ENCODE results near the gene DGKD.
A peak's percentile ranks its signal among the peaks of the same experiment; 100 is the strongest.

DGKD gene

DNA sequence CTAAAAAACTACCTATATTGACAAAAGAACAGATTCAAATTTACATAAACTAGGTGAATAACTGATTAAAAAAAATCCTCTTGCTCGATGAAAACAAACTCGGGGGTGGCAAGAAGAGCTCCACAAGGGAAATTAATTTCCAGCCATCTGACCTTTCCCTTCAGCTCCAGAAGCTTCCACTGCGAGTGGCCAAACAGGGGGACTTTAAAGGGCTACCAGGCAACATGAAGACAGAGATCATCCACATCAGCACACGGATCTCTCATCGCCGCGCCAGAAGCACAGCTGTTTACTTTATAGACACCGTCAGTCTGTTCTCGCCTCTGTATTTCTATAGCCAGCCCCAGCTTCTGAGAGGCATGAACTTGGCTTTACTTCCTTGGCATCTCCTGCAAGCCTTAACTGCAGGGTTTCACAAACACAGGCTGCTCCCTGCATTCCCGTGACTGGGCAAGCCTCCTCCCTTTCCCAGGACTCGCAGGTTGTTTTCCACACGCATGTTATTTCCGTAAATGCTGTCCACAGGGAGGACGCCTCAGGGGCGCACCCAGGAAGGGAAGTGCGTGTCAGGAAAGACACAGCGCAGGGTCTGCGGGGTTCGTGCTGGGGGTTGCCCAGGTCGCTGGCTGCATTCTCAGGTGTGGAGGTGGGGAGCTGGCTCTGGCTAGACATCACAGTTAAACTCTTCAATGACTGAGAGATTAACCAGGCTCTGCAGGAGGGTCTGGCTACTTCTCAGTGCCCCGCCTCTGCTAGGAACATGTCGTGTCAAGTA, 127.3 kb downstream of the DGKD start:
- H3K36me3 Mint-ChIP-seq: peaks cover 6% of the 10 kb centered on the region
- no peaks in the 10 kb centered on the region for H3K27me3 Mint-ChIP-seq
- H3K9me3 Mint-ChIP-seq: no peaks in the 10 kb centered on the region
- no peak overlapping the region for H3K27ac Mint-ChIP-seq
- H3K4me1 Mint-ChIP-seq: no peaks in the 10 kb centered on the region
- no peak overlapping the region for H3K4me3 Mint-ChIP-seq

DNA sequence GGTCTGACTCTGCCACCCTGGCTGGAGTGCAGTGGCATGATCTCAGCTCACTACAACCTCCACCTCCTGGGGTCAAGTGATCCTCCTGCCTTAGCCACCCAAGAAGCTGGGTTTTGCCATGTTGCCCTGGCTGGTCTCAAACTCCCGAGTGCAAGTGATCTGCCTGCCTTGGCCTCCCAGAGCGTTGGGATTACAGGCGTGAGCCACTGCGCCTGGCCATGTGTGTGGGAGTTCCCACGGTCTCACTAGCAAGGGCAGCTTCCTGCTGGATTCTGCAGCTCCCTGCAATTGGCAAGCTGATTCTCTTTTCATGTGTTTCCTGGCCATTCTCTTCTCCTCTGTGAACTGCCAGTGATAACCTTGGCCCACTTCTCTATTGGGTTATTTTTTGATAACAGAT, 128.3 kb downstream of the DGKD start:
- Mint-ChIP-seq H3K27ac (no peak overlapping the region), H3K4me3 (no peak overlapping the region), H3K36me3 (peaks cover 6% of the 10 kb centered on the region), H3K9me3 (no peaks in the 10 kb centered on the region), H3K27me3 (no peaks in the 10 kb centered on the region), H3K4me1 (no peaks in the 10 kb centered on the region)

DNA sequence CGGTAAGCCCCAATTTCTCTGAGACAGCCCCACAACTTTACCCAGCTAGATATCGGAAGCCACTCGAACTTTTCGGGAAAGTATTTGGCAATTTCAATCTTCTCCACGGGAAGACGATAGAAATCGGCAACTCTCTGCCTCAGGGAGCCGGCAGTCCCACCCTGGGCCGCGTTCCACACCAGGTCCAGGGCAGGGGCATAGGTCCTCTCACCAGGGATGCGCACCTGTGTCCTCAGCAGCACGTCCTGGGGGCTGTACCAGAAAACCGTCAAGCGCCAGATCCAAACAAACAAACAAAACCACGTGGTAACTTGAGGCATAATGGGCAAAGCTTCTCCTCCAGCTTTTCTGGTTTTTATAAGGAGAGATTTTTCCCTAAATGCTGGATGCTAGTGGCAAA, 131.4 kb downstream of the DGKD start:
- Mint-ChIP-seq H3K9me3 (no peaks in the 10 kb centered on the region), H3K4me3 (no peak overlapping the region), H3K4me1 (no peaks in the 10 kb centered on the region), H3K36me3 (peaks cover 9% of the 10 kb centered on the region), H3K27me3 (no peaks in the 10 kb centered on the region), H3K27ac (no peak overlapping the region)

DNA sequence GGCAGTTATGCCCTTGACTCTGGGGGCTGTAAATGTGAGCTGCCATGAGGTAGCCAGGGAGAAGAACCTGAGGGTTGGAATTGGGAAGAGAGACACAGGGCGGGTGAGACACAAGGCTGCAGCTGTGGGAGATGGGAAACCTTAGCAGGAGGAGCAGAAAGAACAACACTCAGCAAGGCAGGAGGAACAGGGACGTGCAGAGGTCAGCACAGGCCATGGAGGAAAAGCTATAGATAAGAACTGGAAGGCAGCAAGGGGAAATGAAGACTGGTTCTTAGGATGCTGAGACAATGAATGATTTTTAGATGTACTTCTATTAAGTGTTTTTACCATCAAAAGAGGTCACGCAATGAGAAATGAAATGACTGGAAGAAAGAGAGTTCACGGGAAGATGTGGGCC, 132.1 kb downstream of the DGKD start:
- Mint-ChIP-seq H3K36me3 (peaks cover 12% of the 10 kb centered on the region), H3K9me3 (no peaks in the 10 kb centered on the region), H3K27me3 (no peaks in the 10 kb centered on the region), H3K4me1 (no peaks in the 10 kb centered on the region), H3K4me3 (no peak overlapping the region), H3K27ac (peak overlapping the region; percentile 10)

DNA sequence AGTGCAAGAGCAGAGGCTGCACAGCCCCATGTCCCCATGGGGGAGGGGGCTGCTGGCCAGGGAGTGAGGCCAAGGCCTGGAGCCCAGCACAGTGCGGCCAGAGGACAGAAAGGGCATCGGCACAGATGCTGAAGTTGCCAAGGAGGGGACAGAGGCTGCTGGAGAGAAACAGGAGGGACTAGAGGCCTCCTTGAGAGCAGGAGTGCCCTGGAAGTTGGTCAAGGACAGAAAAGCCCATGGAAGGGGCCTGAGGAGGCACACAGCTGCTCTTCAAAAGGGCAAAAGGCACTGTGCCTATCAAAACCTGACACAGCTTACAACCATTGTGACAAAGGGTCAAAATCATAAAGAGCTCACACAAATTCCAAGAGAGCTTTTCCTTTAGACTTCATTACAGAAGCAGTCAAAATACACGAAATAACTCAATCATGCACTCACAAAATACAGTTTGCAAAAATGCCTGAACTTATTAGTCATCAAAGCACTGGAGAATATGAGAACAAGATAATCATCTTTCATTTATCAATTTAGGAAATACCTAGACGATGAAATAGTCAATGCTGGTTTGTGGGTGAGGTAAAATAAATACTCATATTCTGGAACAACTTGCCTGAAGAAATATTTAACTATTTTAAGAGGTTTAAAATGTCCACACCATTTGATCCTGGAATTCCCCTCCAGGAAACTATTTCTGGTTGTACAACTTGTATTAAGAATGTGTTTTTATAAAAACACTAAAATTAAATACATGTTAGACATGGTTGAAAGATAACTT, 132.7 kb downstream of the DGKD start:
- Mint-ChIP-seq H3K9me3 (no peaks in the 10 kb centered on the region), H3K36me3 (peaks cover 15% of the 10 kb centered on the region), H3K4me3 (no peak overlapping the region), H3K4me1 (no peaks in the 10 kb centered on the region), H3K27ac (peak overlapping the region; percentile 10), H3K27me3 (no peaks in the 10 kb centered on the region)

DNA sequence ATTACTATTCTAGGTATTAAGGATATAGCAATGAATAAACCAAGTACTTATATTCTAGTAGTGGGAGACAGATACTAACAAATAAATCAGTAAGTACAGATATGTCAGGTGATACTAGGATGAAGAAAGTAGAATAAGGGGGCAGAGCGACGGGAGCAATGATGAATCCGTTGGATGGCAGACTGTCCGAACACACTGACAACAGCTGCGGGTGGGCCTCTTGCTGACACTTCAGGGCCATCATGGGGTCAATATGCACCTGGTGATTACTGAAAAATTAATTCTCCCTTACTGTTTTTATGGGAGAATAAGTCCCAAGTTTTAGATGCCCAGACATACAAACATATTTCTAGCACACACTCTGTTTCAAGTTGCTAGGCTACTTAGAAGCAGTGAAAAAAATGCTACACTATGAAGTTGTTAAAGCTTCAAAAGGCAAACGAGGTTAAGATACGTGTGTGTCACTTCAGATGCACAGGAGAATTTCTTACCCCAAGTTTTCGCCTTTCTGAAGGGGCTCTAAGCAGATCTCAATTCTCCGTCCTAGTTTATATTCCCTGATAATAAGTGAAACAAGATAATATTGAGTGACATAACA, 133.6 kb downstream of the DGKD start:
- Mint-ChIP-seq H3K27me3 (no peaks in the 10 kb centered on the region), H3K4me3 (no peak overlapping the region), H3K4me1 (no peaks in the 10 kb centered on the region), H3K9me3 (no peaks in the 10 kb centered on the region), H3K36me3 (peaks cover 20% of the 10 kb centered on the region), H3K27ac (no peak overlapping the region)

DNA sequence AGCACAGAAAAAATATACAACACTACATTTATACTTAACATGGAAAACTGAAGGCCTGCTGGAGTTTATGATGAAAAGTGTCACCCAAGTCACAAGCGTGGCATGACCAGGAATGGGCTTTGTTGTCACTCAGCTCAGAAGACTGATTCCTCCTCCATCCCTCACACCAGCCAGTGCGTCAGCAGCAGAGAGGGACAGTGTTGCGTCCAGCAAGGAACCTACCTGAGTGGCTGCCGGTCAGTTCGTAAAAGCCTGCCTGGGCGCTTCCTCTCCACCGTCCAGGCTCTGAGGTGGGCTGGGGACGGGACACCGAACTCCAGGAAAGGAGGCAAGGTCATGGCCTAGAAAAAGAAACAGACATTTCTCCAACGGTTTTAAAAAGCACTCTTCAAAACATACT, 134.8 kb downstream of the DGKD start:
- peaks cover 19% of the 10 kb centered on the region for H3K36me3 Mint-ChIP-seq
- no peaks in the 10 kb centered on the region for H3K4me1 Mint-ChIP-seq
- no peaks in the 10 kb centered on the region for H3K27me3 Mint-ChIP-seq

DNA sequence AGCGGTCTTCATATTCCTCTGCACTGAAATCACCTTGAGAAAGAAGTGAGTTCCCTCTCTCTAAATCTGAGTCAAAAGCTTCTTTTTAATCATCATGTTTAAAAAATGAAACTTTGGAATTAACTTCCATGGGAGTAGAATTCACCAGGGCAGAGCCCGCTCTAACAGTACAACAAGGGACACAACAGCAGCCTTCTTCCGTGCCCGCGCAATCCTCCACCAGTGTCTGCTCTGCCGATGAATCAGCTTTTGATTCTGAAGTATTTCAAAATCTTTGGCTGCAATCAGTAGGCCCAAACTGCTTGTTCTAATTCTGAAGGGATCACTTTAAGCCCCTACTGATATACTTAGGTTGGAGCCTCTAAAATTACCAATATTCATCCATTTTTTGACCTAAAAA, 135.4 kb downstream of the DGKD start:
- no peaks in the 10 kb centered on the region for H3K9me3 Mint-ChIP-seq
- peaks cover 19% of the 10 kb centered on the region for H3K36me3 Mint-ChIP-seq
- H3K27me3 Mint-ChIP-seq: no peaks in the 10 kb centered on the region
- no peak overlapping the region for H3K4me3 Mint-ChIP-seq
- no peak overlapping the region for H3K27ac Mint-ChIP-seq
- no peaks in the 10 kb centered on the region for H3K4me1 Mint-ChIP-seq

More for the DNA sequence above, 134.8 kb downstream of the DGKD start:
- Mint-ChIP-seq H3K4me3 (no peak overlapping the region), H3K27ac (no peak overlapping the region), H3K9me3 (no peaks in the 10 kb centered on the region)

DNA sequence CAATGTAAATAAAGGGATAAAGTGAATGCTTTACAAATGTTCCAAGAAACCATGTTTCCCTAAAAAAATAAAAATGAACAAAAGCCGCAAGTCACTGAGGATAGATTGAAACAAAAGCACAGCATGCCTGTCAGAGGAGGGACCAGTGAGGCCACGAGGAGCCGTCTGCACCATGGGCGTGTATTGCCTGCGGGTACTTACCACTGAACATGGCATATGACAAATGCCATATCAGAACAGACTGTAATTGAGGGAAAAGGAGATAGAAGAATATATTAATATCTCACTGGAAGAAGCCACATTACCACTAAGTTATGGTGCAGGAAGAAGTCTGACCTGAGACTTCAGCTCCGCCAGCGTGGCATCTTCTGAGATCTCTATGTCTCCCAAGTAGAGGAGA, 136.5 kb downstream of the DGKD start:
- Mint-ChIP-seq H3K4me3 (no peak overlapping the region), H3K27me3 (no peaks in the 10 kb centered on the region), H3K27ac (no peak overlapping the region), H3K4me1 (no peaks in the 10 kb centered on the region), H3K9me3 (no peaks in the 10 kb centered on the region), H3K36me3 (peaks cover 14% of the 10 kb centered on the region)

DNA sequence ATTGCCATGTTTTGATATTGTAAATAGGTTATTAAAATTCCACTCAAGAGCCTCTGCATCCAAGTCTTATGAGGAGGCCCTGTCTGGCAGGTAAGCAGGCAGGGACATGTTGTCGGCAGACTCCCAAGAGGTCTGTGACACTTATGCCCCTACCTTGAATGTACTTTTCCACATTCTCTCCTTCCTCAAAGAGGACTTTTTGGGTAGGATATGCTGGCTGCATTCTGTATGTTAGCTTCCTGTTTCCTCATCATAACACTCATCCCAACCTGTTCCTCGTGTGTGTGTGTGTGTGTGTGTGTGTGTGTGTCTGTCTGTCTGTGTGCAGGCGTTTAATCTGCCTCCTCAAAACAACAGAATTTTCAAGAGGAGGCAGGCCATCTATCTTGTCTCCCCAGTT, 137.0 kb downstream of the DGKD start:
- no peaks in the 10 kb centered on the region for H3K4me1 Mint-ChIP-seq
- H3K4me3 Mint-ChIP-seq: no peak overlapping the region
- no peaks in the 10 kb centered on the region for H3K9me3 Mint-ChIP-seq
- H3K36me3 Mint-ChIP-seq: peaks cover 14% of the 10 kb centered on the region
- H3K27ac Mint-ChIP-seq: no peak overlapping the region
- H3K27me3 Mint-ChIP-seq: no peaks in the 10 kb centered on the region

DNA sequence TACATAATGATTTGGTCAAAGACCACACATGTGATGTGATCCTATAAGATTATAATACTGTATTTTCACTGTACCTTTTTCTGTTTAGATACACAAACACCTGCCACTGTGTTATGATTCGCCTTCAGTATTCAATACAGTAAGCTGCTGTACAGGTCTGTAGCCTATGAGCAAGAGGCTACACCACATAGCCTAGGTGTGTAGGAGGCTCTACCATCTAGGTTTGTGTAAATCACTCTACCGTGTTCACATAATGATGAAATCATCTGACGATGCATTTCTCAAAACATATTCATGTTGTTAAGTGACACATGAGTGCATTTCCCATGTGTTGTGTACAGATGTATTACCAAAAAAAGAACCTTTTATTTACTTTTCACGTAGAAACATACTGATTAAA, 137.8 kb downstream of the DGKD start:
- Mint-ChIP-seq H3K4me3 (no peak overlapping the region), H3K4me1 (no peaks in the 10 kb centered on the region), H3K27ac (no peak overlapping the region), H3K27me3 (no peaks in the 10 kb centered on the region), H3K9me3 (no peaks in the 10 kb centered on the region), H3K36me3 (peaks cover 17% of the 10 kb centered on the region)

DNA sequence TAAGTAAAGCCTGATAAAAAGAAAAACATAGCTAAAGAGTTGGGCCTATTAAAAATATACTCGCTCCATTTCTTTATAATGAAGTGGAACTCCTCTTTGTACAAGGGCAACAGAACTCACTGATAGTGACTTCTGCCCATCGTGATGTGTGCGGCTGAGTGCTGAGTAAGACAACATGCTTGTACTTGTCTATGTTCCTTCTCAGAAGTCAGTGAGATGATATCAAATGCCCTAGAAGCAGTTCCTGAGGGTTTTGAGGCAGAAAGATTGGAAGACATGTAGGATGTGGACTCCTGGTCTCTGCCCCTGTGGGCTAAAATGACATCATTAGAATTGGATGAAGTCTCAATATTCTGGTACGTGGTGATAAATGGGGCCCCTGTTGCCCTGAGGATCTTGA, 138.5 kb downstream of the DGKD start:
- H3K4me1 Mint-ChIP-seq: no peaks in the 10 kb centered on the region

DNA sequence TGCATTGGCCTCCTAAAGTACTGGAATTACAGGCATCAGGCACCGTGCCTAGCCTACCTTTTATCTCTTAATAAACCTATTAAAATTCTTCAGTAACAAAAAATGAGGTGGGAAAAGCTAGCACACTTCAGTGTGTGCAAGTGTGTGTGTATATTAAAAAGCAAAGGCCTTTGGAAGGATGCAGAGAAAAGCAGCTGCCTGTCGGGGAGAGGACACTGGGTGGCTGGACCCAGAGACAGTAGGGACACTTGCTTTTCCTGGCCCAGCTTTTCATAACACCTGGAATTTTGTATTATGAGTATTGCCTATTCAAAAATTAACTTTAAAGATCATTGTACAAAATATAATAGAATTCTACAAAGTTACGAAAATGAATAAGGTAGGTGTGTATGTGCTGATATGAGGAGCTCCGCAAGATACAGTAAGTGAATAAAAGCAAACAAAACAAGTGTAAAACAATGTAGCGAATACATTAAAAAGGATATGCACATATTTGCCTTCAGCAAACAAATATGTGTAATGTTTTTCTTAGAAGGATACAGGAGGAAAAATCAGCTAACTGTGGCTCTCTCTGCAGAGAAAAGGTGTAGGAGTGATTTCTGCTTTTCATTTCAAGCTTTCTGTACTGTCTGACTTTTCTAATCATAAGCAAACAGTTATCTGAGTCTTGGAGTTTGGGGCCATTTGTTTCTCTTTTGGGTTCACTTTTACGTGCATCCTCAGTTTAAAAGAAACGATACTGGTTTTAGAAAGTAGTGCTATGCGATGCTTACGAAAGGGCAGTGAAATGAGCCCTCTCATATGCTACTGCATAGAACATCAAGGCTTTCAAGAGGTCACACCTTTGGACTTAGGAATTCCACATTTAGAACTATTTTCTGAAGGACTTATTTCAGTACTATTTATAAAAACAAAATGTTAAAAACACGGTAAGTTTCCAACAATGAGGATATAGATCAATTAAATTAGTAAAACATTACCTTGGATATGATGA, 141.5 kb downstream of the DGKD start:
- Mint-ChIP-seq H3K27me3 (no peaks in the 10 kb centered on the region), H3K4me3 (no peak overlapping the region), H3K36me3 (peaks cover 18% of the 10 kb centered on the region), H3K4me1 (no peaks in the 10 kb centered on the region), H3K27ac (no peak overlapping the region), H3K9me3 (no peaks in the 10 kb centered on the region)

More for the DNA sequence above, 138.5 kb downstream of the DGKD start:
- Mint-ChIP-seq H3K9me3 (no peaks in the 10 kb centered on the region), H3K36me3 (peaks cover 17% of the 10 kb centered on the region), H3K4me3 (no peak overlapping the region), H3K27ac (no peak overlapping the region), H3K27me3 (no peaks in the 10 kb centered on the region)

DNA sequence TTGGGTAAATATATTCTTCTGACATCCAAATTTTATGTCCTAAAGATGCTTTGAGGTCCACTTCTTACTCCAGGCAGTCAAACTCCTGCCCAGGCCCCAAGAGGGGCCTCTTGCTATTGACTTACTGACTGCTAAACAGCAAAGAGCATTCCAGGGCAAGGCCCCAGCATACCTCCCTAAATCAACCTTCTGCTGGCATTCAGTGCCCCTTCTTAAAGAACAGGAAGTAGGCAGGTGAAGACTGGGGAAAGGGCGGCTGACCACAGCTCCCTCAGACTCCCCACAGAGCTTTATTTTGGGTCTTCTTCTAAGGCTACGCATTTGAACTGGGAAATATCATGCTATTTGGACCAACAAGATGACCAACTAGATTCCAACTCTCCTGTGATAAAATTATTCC, 143.4 kb downstream of the DGKD start:
- Mint-ChIP-seq H3K4me3 (no peak overlapping the region), H3K27me3 (no peaks in the 10 kb centered on the region), H3K9me3 (peaks cover 11% of the 10 kb centered on the region), H3K27ac (no peak overlapping the region), H3K36me3 (peaks cover 24% of the 10 kb centered on the region), H3K4me1 (no peaks in the 10 kb centered on the region)

DNA sequence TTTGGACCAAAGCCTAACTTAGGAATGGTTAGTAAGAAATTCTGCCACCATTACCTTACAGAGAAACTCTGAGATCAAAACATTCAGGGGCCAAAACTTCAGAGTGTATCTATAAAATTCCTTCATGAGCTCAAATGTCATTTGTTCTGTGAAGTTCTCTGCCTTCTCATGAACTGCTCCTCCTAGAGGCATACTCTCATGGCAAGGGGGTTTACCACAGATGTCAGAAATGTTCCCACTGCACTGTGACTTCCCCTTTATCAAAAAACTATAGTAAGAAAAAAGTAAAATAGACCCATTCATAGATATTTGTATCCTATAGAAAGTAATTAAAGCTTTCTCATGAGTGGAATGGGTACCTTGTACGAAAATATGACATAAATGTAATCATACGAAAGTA, 143.8 kb downstream of the DGKD start:
- H3K9me3 Mint-ChIP-seq: peaks cover 16% of the 10 kb centered on the region
- no peak overlapping the region for H3K4me3 Mint-ChIP-seq
- no peaks in the 10 kb centered on the region for H3K4me1 Mint-ChIP-seq
- peaks cover 26% of the 10 kb centered on the region for H3K36me3 Mint-ChIP-seq
- no peaks in the 10 kb centered on the region for H3K27me3 Mint-ChIP-seq
- H3K27ac Mint-ChIP-seq: no peak overlapping the region

All from activated naive CD4-positive, alpha-beta T cell treated with anti-CD3 and anti-CD28 coated beads, Interleukin-2, amount 50 U/mL, for 24 hours (primary cell).